Left lung (tissue), 10 donors: ENCODE data around the gene KHDC4. TPM values are rescaled to one million over a fixed set of nuclear protein-coding genes. Genes with fewer than 3 reads are reported as not detected.
A peak's percentile ranks its signal among the peaks of the same experiment; 100 is the strongest.

ENCODE experiments used
- ATAC-seq: fragments of 200-7000 bp; cut with Tn5 transposase; one replicate; pipeline ENCODE4 v1.9.1; 2020; ENCODE audit warnings: moderate library complexity
- DNase-seq, 4 donors: peaks; one replicate each; pipeline ENCODE4 v3.0.0-alpha.2; 2013 to 2020
- H3K27ac ChIP-seq, 2 donors: fragments of 200-600 bp; sonication (generic) in 1 of 2; one replicate each; pipeline versions ENCODE4 v1.5.0 to v1.8.0; 2020 to 2021
- H3K27me3 ChIP-seq, 2 donors: fragments of 200-600 bp; sonication (generic) in 1 of 2; one replicate each; pipeline versions ENCODE4 v1.5.0 to v1.8.0; 2020 to 2021
- H3K36me3 ChIP-seq, 2 donors: fragments of 200-600 bp; sonication (generic) in 1 of 2; one replicate each; pipeline versions ENCODE4 v1.5.0 to v1.8.0; 2020 to 2021
- H3K4me1 ChIP-seq, 2 donors: fragments of 200-600 bp; one replicate each; pipeline ENCODE4 v1.8.0; 2021
- H3K4me3 ChIP-seq, 2 donors: fragments of 200-600 bp; sonication (generic) in 1 of 2; one replicate each; pipeline versions ENCODE4 v1.5.0 to v1.8.0; 2020 to 2021; ENCODE audit warnings: mild to moderate bottlenecking in 1 of 2
- H3K9me3 ChIP-seq, 2 donors: fragments of 200-600 bp; sonication (generic) in 1 of 2; one replicate each; pipeline versions ENCODE4 v1.5.0 to v1.8.0; 2020 to 2021
- CTCF ChIP-seq, 2 donors: fragments of 200-600 bp; sonication (generic) in 1 of 2; IDR thresholded peaks; one replicate each; pipeline versions ENCODE4 v1.5.0 to v1.8.0; 2021; ENCODE audit warnings: antibody characterized with exemption in 2 of 2
- intact Hi-C, 2 donors: fragments of 100-400 bp; cut with DNase I; formaldehyde crosslinking; loops; one replicate each; pipeline versions ENCODE4 v1.11.2 to v1.14.2; 2022
- polyA plus RNA-seq, 6 donors: library from polyadenylated mRNA; unstranded; fragments of 120-200 nt; gene quantifications; one replicate each; pipeline ENCODE4 v1.2.1, GENCODE V29; 2013; ENCODE audit not compliant: insufficient read length in 6 of 6
- total RNA-seq, 2 donors: library from RNA; stranded (reverse); fragmentation: NEBNext Ultra II Directional; extraction: Animal tissue kit (Norgen Biotek cat#: 25700); gene quantifications; one replicate each; pipeline ENCODE4 v1.2.1, GENCODE V29; 2021
- donor health status: DM: no; HTN: yes; CAD: no.
- donor health status: DM: no; HTN: no; CAD: no.

KHDC4 gene
- total and polyA plus RNA-seq, 8 donors, result 38.2 to 86.8 (median 72.6) TPM

- no peaks in the 10 kb centered on the region for H3K27me3 ChIP-seq
- peaks cover 40 to 66% of the 10 kb centered on the region in 2 donors for H3K4me1 ChIP-seq
- intact Hi-C loops, result no loop called here
- H3K9me3 ChIP-seq, result no peaks in the 10 kb centered on the region
- peak overlapping the region in 1 of 2 donors; percentile 14 for H3K4me3 ChIP-seq
- H3K27ac ChIP-seq, result peak overlapping the region; percentile 92 to 96
- no peak for TF ChIP-seq CTCF (IDR thresholded peaks at IDR 0.05)
- ATAC-seq, result peak; percentile 20
- no peak for DNase-seq
- no peaks in the 10 kb centered on the region for H3K36me3 ChIP-seq
Observed at GRCh38 chr1:155981266-155982088, 47.3 kb upstream of the KHDC4 start.

- no peaks in the 10 kb centered on the region for H3K9me3 ChIP-seq
- intact Hi-C loops, result no loop called here
- no peaks in the 10 kb centered on the region for H3K27me3 ChIP-seq
- peak overlapping the region; percentile 60 to 98 for H3K4me3 ChIP-seq
- no peaks in the 10 kb centered on the region for H3K36me3 ChIP-seq
- peak overlapping the region; percentile 92 to 96 for H3K27ac ChIP-seq
- TF ChIP-seq CTCF (IDR thresholded peaks at IDR 0.05), result no peak
- peaks cover 51 to 80% of the 10 kb centered on the region in 2 donors for H3K4me1 ChIP-seq
- ATAC-seq (peak; percentile 1), DNase-seq (no peak)
Observed at GRCh38 chr1:155979597-155980343, 45.6 kb upstream of the KHDC4 start.

DNA sequence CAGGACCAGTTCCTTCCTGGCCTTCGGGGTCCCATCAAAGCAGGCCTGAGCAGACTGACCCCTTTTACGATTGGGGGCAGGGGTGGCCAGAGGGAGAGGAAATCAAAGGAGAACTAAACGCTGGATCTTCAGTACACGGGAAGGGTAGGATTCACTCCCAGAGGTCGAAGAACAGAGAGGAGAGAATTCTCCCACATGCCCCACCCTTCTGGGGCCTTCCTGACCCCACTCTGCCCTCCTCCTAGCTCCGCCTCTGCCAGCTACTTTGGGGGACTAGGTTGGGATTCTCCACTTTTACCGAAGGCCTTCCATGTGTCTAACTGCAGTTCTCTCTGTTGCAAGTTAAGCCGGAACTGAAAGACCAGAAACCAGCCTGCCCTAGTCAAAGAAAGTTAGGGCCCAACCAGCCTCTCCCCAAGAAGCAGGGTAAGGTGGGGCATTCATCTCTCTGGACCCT, 44.8 kb upstream of the KHDC4 start:
- DNase-seq, result no peak
- intact Hi-C loops, result no loop called here
- ATAC-seq, result peak; percentile 17
- Histone ChIP-seq H3K27ac (peak overlapping the region; percentile 92 to 96), H3K9me3 (no peaks in the 10 kb centered on the region), H3K4me1 (peaks cover 56 to 80% of the 10 kb centered on the region in 2 donors), H3K27me3 (no peaks in the 10 kb centered on the region), H3K36me3 (peaks cover 0 to 2% of the 10 kb centered on the region in 2 donors), H3K4me3 (peak overlapping the region; percentile 60 to 98)
- TF ChIP-seq CTCF (IDR thresholded peaks at IDR 0.05), result no peak

DNA sequence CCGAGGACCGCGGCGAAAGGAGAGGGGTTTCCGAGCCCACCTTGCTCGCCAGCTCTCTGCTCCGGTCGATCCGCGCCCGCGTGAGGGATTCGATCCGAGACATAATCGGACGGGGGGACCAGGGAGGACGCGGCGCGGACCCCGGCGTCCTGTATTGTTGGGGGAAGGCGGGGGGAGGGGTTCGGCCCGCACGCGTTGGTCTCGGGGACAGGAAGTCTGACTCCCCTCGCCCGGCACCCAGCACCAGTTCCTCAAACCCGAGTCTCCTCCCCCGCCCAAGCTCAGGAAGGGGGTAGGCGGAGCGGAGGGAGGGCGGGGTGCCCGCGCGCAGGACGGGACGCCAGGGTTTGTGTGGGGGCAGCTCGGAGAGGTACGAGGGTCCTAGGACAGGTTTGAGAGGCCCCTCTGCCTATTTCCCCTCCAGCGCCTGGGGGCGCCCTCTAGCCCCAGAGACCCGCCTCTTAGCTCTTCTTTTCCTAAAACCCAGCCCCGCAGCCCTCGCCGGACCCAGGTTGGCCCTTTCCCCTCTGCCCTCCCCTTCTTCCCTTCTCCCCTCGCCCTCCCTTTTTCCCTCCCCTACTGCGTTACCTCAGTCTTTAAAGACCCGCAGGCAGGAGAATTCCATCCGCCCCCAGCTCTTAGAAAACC, 44.2 kb upstream of the KHDC4 start, which contains the start of gene ARHGEF2:
Gene ARHGEF2 (minus strand): TSS at position 223 of the 648 bp plus-strand sequence. CDS start 120 bp downstream, at position 103.
- Histone ChIP-seq H3K27ac (peak within 1 kb of the TSS; percentile 92 to 96), H3K4me3 (peak within 1 kb of the TSS; percentile 60 to 98), H3K4me1 (peaks cover 55 to 80% of the 10 kb centered on the region in 2 donors), H3K36me3 (peaks cover 0 to 5% of the 10 kb centered on the region in 2 donors), H3K27me3 (no peaks in the 10 kb centered on the region), H3K9me3 (no peaks in the 10 kb centered on the region)
- ATAC-seq (peak; percentile 71), DNase-seq (peak in 3 of 4 donors; percentile 88 to 97 (median 91))
- intact Hi-C loops, result no loop called here
- peak in 1 of 2 donors; percentile 11 for TF ChIP-seq CTCF (IDR thresholded peaks at IDR 0.05)
